Measurements from ENCODE around the gene TBCD. TPM values are rescaled to one million over a fixed set of nuclear protein-coding genes. Genes with fewer than 3 reads are reported as not detected.

Gene TBCD
- total and polyA plus RNA-seq, 9 of the 15 experiments (the other 6 are each of a cell fraction or from before 2014, with no cell fraction given): 8.9 to 98.5 (median 28.0) TPM

DNA sequence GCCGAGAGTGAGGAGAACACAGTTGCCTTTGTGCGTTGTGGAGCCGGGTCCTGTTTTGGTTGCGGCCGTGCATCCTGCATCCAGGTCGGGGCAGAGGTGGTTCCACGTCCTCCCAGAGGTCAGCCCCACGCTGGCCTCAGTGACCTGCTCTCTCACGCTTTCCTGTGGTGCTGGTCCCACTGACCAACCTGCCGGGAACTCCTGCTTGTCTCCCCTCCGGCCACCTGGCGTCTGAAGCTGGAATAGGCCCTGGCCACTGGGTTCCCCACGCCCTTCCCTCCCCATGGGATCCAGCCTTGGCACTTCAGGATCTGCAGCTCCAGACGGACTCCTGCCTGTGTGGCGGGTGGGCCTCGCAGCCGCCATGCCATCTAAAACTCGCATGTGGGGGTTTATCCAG, 173.5 kb downstream of the TBCD start:
- H4K20me1 ChIP-seq (replicated peaks; ENCODE audit: control insufficient read depth, insufficient read depth, low read length): no peaks in the 10 kb centered on the region
- CTCF ChIA-PET (ENCODE audit: low intra/inter-chr PET ratio): interaction anchor here (1.1 kb wide), 1 partner anchor 280 kb away, joined by 4 read pairs; no protein-coding TSS in a partner anchor
- H3K9me1 ChIP-seq (ENCODE audit: control insufficient read depth, insufficient read depth, low read length): no peaks in the 10 kb centered on the region
- no peaks in the 10 kb centered on the region for H3K9me3 ChIP-seq (replicated peaks; ENCODE audit: control insufficient read depth, insufficient read depth, low read depth, low read length)
- H3K4me2 ChIP-seq (ENCODE audit: insufficient read depth, low read length): no peak overlapping the region
- H3K4me3 ChIP-seq: no peak overlapping the region
- WGBS (ENCODE audit: insufficient coverage, low coverage, missing lambda C conversion rate): 92% methylated on average over 11 of the region's 18 CpGs
- H3K27me3 ChIP-seq (ENCODE audit: control insufficient read depth in 2 of 2, insufficient read depth in 2 of 2, low read length in 2 of 2): no peaks in the 10 kb centered on the region
- FAIRE-seq (no peak), ATAC-seq (no peak), DNase-seq (ENCODE audit: extremely low read depth in 1 of 4, low spot score in 3 of 4) (no peak)
- no peaks in the 10 kb centered on the region for H3K79me2 ChIP-seq (ENCODE audit: control insufficient read depth, insufficient read depth, low read length)
- POLR2A ChIA-PET: interaction anchor here (0.6 kb wide), 2 partner anchors 11 to 320 kb away, joined by 3 read pairs; no protein-coding TSS in a partner anchor
- TF ChIP-seq TAF15 (IDR thresholded peaks at IDR 0.05; ENCODE audit: low read depth, low read length): no peak
- TF ChIP-seq ZNF785 (CRISPR knock-in tag; IDR thresholded peaks at IDR 0.05): no peak
- no peak for TF ChIP-seq SRSF7 (optimal IDR thresholded peaks at IDR 0.05; ENCODE audit: low read depth, low read length)
- TF ChIP-seq TCF3 (CRISPR knock-in tag; IDR thresholded peaks at IDR 0.05): no peak
- TF ChIP-seq, protein P1, sequence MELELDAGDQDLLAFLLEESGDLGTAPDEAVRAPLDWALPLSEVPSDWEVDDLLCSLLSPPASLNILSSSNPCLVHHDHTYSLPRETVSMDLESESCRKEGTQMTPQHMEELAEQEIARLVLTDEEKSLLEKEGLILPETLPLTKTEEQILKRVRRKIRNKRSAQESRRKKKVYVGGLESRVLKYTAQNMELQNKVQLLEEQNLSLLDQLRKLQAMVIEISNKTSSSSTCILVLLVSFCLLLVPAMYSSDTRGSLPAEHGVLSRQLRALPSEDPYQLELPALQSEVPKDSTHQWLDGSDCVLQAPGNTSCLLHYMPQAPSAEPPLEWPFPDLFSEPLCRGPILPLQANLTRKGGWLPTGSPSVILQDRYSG (tag; conservative IDR thresholded peaks at IDR 0.05; ENCODE audit: low read depth): no peak
- TF ChIP-seq ZNF655 (CRISPR knock-in tag; IDR thresholded peaks at IDR 0.05): no peak
- no peak for TF ChIP-seq ZNF583 (CRISPR knock-in tag; IDR thresholded peaks at IDR 0.05)
- no peak for TF ChIP-seq ZNF134 (CRISPR knock-in tag; conservative IDR thresholded peaks at IDR 0.05)
- no peak for TF ChIP-seq RREB1 (CRISPR knock-in tag; IDR thresholded peaks at IDR 0.05)
- TF ChIP-seq, protein P2, sequence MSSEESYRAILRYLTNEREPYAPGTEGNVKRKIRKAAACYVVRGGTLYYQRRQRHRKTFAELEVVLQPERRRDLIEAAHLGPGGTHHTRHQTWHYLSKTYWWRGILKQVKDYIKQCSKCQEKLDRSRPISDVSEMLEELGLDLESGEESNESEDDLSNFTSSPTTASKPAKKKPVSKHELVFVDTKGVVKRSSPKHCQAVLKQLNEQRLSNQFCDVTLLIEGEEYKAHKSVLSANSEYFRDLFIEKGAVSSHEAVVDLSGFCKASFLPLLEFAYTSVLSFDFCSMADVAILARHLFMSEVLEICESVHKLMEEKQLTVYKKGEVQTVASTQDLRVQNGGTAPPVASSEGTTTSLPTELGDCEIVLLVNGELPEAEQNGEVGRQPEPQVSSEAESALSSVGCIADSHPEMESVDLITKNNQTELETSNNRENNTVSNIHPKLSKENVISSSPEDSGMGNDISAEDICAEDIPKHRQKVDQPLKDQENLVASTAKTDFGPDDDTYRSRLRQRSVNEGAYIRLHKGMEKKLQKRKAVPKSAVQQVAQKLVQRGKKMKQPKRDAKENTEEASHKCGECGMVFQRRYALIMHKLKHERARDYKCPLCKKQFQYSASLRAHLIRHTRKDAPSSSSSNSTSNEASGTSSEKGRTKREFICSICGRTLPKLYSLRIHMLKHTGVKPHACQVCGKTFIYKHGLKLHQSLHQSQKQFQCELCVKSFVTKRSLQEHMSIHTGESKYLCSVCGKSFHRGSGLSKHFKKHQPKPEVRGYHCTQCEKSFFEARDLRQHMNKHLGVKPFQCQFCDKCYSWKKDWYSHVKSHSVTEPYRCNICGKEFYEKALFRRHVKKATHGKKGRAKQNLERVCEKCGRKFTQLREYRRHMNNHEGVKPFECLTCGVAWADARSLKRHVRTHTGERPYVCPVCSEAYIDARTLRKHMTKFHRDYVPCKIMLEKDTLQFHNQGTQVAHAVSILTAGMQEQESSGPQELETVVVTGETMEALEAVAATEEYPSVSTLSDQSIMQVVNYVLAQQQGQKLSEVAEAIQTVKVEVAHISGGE (CRISPR knock-in tag; IDR thresholded peaks at IDR 0.05): no peak
- peaks cover 72% of the 10 kb centered on the region; the same call in 1 of the 3 replicates for H3K36me3 ChIP-seq (ENCODE audit: control insufficient read depth, insufficient read depth, low read length)
- intact Hi-C loops (cut with micrococcal nuclease): no loop called here
- peaks cover 0 to 3% of the 10 kb centered on the region in 2 experiments; a peak in 1 of 5 replicates for H3K4me1 ChIP-seq (replicated peaks in 1 of 2; ENCODE audit: control insufficient read depth in 2 of 2, insufficient read depth in 2 of 2, low read length in 2 of 2)
- no TSS peak for BruUV-seq (replicated peaks)
- no peak overlapping the region for H3K9ac ChIP-seq (ENCODE audit: insufficient read depth in 1 of 2, low read depth in 2 of 2, low read length in 2 of 2)
- no peak overlapping the region for H3K27ac ChIP-seq (ENCODE audit: extremely low read depth, low read depth, low read length)
- in situ Hi-C loops (cut with MboI): no loop called here
- no peak overlapping the region for H2AFZ ChIP-seq (ENCODE audit: low read depth, low read length)
